Calu3 (cell line): ENCODE data around the gene FRMPD2. TPM values are rescaled to one million over a fixed set of nuclear protein-coding genes. Genes with fewer than 3 reads are reported as not detected.

Source experiments
- BruUV-seq: library from RNA; stranded (reverse); fragments of 400-500 nt; replicated peaks from 2 replicates; lab custom pipeline; 2021; lab: Mats Ljungman, UMichigan
- CTCF ChIA-PET: fragments of 300-600 bp; sonication (Branson Sonifier 250); formaldehyde crosslinking; loops from one replicate; lab custom pipeline; 2022; ENCODE audit warnings: antibody characterized with exemption; lab: Charles Lee
- DNase-seq: peaks from one replicate; pipeline ENCODE4 v3.0.0; 2022
- H3K27ac Mint-ChIP-seq: one replicate; pipeline ENCODE4 v1.8.0; 2022; ENCODE audit warnings: mixed read lengths; ENCODE audit not compliant: unreplicated experiment
- H3K27me3 Mint-ChIP-seq: one replicate; pipeline ENCODE4 v1.8.0; 2022; ENCODE audit warnings: mixed read lengths; ENCODE audit not compliant: unreplicated experiment
- H3K36me3 Mint-ChIP-seq: one replicate; pipeline ENCODE4 v1.8.0; 2022; ENCODE audit warnings: mild to moderate bottlenecking, moderate library complexity, mixed read lengths; ENCODE audit not compliant: insufficient read depth, unreplicated experiment
- H3K4me1 Mint-ChIP-seq: one replicate; pipeline ENCODE4 v1.8.0; 2022; ENCODE audit warnings: mild to moderate bottlenecking, low read depth, mixed read lengths; ENCODE audit not compliant: unreplicated experiment
- H3K4me3 Mint-ChIP-seq: one replicate; pipeline ENCODE4 v1.8.0; 2022; ENCODE audit warnings: mild to moderate bottlenecking, low read depth, moderate library complexity, mixed read lengths; ENCODE audit not compliant: unreplicated experiment
- H3K9me3 Mint-ChIP-seq: one replicate; pipeline ENCODE4 v1.8.0; 2022; ENCODE audit warnings: low read depth, mixed read lengths; ENCODE audit not compliant: unreplicated experiment
- CTCF ChIP-seq: fragments of 200-600 bp; IDR thresholded peaks from one replicate; pipeline ENCODE4 v1.8.0; 2022; ENCODE audit warnings: antibody characterized with exemption; ENCODE audit not compliant: unreplicated experiment
- intact Hi-C: fragments of 100-400 bp; cut with micrococcal nuclease; formaldehyde crosslinking; loops from one replicate; pipeline ENCODE4 v1.10.0; 2022; ENCODE audit not compliant: unreplicated experiment
- total RNA-seq: library from RNA; stranded (reverse); gene quantifications from 2 replicates; pipeline ENCODE4 v1.2.3, GENCODE V29; 2022

The FRMPD2 gene
- total RNA-seq, 1 experiment from 2014 or later, result 1.9 TPM

- H3K36me3 Mint-ChIP-seq, result no peaks in the 10 kb centered on the region
- intact Hi-C loops, result no loop called here
Observed at GRCh38 chr10:48300556-48300955, 26.1 kb upstream of the FRMPD2 start.

GRCh38 chr10:48299692-48300091 lies 25.2 kb upstream of the FRMPD2 start:
- H3K9me3 Mint-ChIP-seq, result no peaks in the 10 kb centered on the region
- no peak overlapping the region for H3K27ac Mint-ChIP-seq
- no peak for DNase-seq
- CTCF ChIA-PET, result no interaction called here
- H3K4me1 Mint-ChIP-seq, result no peaks in the 10 kb centered on the region
- no peak for TF ChIP-seq CTCF
- no peak overlapping the region for H3K4me3 Mint-ChIP-seq
- no peaks in the 10 kb centered on the region for H3K36me3 Mint-ChIP-seq
- no TSS peak for BruUV-seq
- peaks cover 25% of the 10 kb centered on the region for H3K27me3 Mint-ChIP-seq
- intact Hi-C loops, result no loop called here

More at GRCh38 chr10:48300556-48300955, 26.1 kb upstream of the FRMPD2 start:
- no TSS peak for BruUV-seq
- DNase-seq, result no peak
- no peaks in the 10 kb centered on the region for H3K9me3 Mint-ChIP-seq
- CTCF ChIA-PET, result interaction anchor here (1.6 kb wide), 1 partner anchor 10 kb away, joined by 3 read pairs; no protein-coding TSS in a partner anchor
- H3K27me3 Mint-ChIP-seq, result peaks cover 27% of the 10 kb centered on the region
- no peak overlapping the region for H3K27ac Mint-ChIP-seq
- no peak for TF ChIP-seq CTCF
- H3K4me1 Mint-ChIP-seq, result no peaks in the 10 kb centered on the region
- H3K4me3 Mint-ChIP-seq, result no peak overlapping the region

- CTCF ChIA-PET, result no interaction called here
Observed at GRCh38 chr10:48299066-48299465, 24.6 kb upstream of the FRMPD2 start.

GRCh38 chr10:48296576-48297098 lies 22.1 kb upstream of the FRMPD2 start:
- intact Hi-C loops, result no loop called here
- no peak for DNase-seq
- BruUV-seq, result no TSS peak
- H3K4me3 Mint-ChIP-seq, result no peak overlapping the region
- H3K36me3 Mint-ChIP-seq, result no peaks in the 10 kb centered on the region
- CTCF ChIA-PET, result no interaction called here
- H3K27me3 Mint-ChIP-seq, result peaks cover 11% of the 10 kb centered on the region
- no peaks in the 10 kb centered on the region for H3K9me3 Mint-ChIP-seq
- no peak overlapping the region for H3K27ac Mint-ChIP-seq
- TF ChIP-seq CTCF, result no peak
- H3K4me1 Mint-ChIP-seq, result peaks cover 6% of the 10 kb centered on the region

More at GRCh38 chr10:48299066-48299465, 24.6 kb upstream of the FRMPD2 start:
- TF ChIP-seq CTCF, result no peak
- Mint-ChIP-seq H3K36me3 (no peaks in the 10 kb centered on the region), H3K27ac (no peak overlapping the region), H3K4me1 (no peaks in the 10 kb centered on the region), H3K9me3 (no peaks in the 10 kb centered on the region), H3K4me3 (no peak overlapping the region), H3K27me3 (peaks cover 19% of the 10 kb centered on the region)
- DNase-seq, result no peak
- no TSS peak for BruUV-seq
- intact Hi-C loops, result no loop called here
